ENCODE results near the gene SERINC5.

Gene SERINC5

GRCh38 chr5:80251636-80252035 is 4.2 kb downstream of the SERINC5 start:
- DNase-seq = no peak

DNA sequence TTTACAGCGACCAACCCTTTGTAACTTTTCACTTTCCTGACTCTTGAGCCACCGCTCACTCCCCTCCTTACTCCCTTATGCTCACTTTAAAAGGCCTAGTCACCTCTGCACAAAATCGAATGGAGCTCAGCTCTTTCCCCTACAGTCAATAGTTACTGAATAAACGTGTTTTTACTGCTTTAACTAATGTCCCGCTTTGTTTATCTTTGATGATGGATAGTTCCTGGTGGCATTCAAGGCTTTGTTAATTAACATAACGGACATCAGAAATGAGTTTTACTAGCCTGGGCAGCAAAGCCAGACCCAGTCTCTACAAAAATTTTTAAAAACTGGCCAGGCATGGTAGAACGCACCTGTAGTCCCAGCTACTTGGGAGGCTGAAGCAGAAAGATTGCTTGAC is 5.0 kb downstream of the SERINC5 start:
- no peak for DNase-seq

DNA sequence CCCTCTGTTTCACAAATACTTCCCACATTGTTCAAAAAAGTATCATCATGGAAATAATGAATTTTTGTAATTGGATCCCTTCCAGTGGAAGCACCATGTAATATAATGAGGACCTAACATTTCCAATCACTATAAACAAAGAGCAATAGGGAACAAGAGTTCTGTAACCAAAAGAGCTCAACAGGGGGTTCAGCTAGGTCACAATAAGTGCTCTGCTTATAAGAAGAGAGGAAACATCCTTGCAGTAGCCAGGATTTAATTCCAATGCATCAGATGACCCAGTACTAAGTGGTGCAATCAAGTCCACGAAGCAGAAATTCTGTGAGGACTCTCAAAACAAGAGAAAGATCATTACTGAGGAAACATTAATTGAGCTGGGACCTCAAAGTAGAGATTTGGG is 5.9 kb downstream of the SERINC5 start:
- DNase-seq = no peak

- DNase-seq = no peak
These were observed 7.5 kb downstream of the SERINC5 start for GRCh38 chr5:80248378-80248777.

DNA sequence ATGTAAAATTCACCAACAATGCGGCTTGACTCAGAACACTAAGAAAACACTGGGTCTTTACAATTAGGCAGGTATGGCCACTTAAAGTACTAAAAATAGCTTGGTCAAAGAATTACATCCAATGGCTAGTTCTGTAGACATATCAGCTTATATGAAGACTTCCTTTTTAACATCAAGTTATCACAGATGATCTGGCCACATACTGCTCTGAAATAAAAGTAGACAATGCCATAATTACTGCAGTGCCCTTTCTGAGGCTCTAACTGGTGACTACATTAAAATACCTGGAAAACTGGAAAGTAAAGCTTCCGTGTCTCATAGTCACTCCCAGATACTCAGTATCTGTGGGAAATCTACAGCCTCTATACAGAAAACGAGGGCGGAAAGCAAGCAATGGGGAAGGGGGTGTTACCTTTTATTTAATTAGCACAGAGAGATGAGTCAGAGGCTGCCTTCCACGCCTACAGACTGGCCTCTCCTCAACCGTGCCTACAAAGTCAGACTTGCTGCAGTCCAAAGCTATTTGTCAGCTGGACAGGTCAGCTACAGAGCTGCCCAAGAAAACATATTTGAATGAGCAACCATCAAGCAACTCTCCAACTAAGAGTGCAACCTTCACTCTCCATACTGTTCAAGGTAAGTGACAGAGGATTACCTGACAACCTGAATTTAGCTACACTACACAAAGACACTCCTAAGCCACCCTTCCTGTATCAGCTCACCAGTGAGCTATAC is 8.7 kb downstream of the SERINC5 start:
- no peak for DNase-seq

DNA sequence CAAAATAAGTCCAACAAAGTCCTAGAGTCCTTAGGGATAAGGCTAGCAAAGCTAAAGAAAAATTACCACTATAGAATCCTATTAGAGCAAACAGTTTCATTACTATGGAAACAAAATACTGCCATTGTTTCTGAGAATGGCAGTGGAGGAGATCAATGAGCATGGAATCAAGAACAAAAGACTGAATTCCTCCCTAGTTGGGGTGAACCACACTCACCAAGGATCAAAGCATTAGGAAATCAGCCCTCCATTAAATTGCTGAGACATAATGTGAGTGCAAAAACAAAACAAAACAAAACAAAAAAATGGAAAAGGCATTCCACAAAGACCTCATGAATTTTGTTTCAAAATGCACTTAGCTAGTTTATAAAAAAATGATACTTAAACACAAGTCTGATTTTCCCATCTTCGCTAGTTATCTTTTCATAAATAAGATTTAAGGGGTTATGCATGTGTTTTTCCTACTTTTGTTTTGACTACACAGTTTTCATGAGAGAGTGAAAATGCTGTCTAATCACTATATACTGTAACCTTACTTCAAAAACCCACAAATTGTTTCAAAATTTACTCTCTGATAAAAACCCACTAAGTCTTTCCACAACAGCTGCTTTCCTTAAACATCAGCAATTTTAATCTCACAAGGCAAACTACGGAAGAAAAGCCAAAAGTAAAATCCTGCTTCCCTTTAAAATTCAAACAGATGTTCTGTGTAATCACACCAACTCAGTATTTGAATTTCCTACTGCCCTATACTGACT is 9.7 kb downstream of the SERINC5 start:
- DNase-seq = no peak

DNA sequence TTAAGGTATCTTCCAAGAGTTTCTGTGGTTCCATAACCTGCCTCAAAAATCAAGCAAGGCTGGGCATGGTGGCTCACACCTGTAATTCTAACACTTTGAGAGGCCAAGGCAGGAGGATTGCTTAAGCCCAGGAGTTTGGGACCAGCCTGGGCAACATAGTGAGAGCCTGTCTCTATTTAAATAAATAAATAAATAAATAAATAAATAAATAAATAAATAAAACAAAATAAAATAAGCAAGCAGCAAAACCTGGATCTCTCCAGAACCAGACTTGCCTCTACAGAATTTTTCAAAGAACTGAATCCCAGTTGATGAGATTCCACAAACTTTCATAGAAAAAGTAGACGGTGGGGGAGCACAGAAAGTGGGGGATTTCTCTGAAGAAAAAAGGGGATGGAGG is 12.3 kb downstream of the SERINC5 start:
- DNase-seq = no peak

DNA sequence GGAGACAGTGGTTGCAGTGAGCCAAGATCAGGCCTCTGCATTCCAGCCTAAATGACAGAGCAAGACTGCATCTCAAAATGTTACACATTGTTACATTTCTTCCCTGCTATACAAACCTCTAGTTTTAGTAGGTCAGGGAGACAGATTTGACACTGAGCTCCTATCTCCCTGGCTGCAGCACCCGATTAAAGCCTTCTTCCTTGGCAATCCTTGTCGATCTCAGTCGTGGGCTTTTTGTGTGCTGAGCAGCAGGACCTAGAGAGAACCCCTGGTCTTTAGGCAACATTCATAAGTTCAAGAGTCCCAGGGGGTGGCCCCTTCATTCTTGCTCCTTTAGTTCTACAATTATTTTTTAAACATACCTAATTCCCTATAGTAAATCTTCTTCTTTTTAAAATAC is 13.0 kb downstream of the SERINC5 start:
- no peak for DNase-seq

DNA sequence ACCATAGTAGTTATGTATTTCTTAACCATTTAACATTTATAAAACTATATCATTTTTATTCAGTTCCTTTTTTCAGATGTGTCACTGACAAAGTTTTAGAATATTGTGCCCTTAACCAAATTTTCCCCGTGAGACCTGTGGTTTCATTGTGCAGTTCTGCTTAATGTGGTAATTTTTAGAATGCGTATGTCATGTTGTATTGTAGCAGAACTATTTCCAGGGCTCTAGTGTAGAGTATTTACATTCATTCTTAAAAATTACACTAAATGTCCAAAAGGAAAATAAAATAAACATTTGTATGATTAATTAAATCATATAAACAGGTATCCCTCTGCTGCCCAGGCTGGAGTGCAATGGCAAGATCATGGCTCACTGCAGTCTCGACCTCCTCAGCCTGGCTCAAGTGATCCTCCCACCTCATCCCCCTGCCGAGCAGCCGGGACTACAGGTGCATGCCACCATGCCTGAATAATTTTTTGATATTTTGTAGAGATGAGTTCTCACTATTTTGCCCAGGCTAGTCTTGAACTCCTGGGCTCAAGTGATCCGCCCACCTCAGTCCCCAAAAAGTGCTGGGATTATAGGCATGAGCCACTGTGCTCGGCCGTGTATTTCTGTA is 15.4 kb downstream of the SERINC5 start:
- DNase-seq = no peak

- DNase-seq = no peak
These were observed 16.0 kb downstream of the SERINC5 start for GRCh38 chr5:80239680-80240367.

GRCh38 chr5:80238778-80239679 is 16.8 kb downstream of the SERINC5 start:
- DNase-seq = no peak

DNA sequence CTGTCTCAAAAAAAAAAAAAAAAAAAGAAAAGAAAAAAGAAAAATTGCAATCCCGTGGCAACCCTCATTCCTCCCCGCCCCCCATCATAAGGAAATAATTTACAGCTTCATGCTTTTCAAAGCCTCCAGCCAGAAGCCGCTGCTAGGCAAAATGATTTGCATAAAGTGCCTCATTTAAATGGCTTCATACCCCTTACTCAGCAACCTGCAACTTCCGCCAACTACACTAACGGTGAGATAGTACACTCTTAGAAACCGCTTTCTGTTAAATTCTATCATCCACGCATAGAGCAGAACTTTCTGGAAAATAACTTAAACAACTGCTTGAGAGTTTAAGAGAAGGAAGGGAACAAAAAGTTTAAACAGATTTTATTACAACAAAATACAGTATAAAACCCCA is 17.8 kb downstream of the SERINC5 start:
- DNase-seq = no peak

DNA sequence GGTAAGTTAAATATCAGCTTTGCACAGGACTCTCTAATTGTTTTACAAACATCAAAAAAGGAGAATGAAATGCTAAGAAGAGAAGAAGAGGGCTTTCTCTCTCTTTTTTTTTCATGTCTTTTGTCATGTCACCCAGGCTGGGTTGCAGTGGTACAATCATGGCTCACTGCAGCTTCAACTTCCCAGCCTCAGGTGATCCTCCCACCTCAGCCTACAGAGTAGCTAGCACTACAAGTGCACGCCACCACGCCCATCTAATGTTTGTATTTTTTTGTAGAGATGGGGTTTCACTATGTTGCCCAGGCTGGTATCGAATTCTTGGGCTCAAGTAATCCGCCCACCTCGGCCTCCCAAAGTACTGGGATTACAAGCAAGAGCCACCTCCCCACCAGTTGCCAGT is 18.6 kb downstream of the SERINC5 start:
- DNase-seq = no peak

- no peak for DNase-seq
These were observed 21.5 kb downstream of the SERINC5 start for GRCh38 chr5:80234116-80234948.

DNA sequence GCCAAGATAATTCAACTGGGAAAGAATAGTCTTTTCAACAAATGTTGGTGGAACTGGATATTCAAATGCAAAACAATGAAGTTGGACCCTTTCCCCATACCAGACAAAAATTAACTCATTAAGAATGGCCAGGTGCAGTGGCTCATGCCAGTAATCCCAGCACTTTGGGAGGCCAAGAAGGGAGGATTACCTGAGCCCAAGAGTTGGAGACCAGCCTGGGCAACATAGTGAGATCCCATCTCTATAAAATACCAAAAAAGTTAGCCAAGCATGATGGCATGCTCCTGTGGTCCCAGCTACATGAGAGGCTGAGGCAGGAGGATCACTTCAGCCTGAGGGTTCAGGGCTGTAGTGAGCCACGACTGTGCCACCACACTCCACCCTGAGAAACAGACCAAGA is 24.2 kb downstream of the SERINC5 start:
- DNase-seq = no peak

DNA sequence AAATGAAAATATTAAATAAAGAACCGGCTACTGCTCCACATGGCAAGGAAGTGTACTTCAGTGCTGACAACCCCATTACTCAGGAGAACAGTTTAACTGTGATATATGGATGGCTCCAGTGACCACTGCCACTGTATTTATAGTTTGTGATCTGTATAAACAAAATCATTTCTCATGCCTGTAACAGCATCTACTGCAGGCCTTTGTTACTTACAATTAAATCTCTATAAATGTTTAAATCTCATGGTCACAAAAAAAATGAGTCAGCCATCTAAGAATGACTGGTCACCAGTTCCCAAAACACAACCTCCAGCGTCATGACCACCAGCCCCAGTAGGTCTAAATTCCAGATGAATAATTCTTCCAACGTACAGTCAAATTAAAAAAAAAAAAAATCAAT is 24.6 kb downstream of the SERINC5 start:
- DNase-seq = no peak

DNA sequence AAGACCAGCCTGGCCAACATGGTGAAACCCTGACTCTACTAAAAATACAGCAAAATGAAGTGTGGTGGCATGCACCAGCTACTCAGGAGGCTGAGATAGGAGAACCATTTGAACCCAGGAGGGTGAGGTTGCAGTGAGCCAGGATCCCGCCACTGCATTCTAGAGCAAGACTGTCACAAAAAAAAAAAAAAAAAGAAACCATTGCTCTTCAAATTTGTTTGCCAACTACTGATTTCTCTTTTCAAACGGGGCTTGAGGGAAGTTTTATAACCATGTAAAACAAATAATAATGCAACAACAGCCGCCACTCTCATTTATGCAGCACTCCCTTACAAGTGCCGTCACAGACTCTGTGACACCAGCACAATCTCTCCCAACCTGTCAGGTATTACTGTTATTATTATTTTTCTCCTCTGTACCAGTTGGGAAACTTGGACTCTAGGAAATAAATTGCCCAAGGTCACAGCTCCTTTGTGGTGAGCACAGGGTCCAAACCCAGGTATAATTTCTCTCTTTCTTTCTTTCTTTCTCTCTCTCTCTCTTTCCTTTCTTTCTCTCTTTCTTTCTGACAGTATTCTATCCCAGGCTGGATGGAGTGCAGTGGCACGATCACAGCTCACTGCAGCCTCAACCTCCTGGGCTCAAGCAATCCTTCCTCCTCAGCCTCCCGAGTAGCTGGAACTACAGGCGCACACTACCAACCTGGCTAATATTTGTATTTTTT is 25.4 kb downstream of the SERINC5 start:
- DNase-seq = no peak

DNA sequence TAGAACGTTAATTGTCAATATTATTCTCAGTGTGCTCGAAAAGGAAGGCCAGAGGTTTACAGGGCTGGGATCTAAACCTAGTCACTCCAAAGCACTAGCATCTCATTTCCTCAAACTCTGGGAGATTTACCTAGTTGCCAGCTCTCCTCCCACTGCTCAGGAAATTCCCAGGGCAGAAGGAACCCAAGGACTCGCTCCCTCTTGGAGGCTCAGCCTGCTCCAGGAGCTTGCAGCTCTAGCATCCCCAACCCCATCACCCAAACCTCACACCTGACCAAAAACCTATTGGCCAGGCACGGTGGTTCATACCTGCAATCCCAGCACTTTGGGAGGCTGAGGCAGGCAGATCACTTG is 26.0 kb downstream of the SERINC5 start:
- DNase-seq = no peak

DNA sequence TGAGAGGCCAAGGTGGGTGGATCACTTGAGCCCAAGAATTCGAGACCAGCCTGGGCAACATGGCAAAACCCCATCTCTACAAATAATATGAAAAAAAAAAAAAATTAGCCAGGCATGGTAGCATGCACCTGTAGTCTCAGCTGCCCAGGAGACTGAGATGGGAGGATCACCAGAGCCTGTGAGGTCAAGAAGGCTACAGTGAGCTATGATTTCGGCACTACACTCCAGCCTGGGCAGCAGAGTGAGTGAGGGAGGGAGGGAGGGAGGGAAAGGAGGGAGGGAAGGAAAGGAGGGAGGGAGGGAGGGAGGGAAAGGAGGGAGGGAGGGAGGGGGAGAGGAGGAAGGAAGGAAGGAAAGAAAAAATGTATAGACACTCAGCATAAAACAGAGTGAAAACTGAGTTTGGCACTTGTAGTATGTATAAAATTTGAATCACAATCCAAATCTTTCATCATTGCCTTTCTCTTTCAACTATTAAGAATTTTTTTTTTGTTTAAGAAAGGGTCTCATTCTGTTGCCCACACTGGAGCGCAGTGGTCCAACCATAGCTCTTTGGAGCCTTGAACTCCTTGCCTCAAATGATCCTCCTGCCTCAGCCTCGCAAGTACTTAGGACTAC is 27.8 kb downstream of the SERINC5 start:
- DNase-seq = no peak

GRCh38 chr5:80225934-80226326 is 29.9 kb downstream of the SERINC5 start:
- no peak for DNase-seq
